SK-N-SH treated with all-trans-retinoic acid at 6 μM for 48 hours (cell line): ENCODE data around the gene NEK1.

Experiments
- BACH2 ChIP-seq: fragments of 250-450 bp; sonication (Bioruptor Pico); IDR thresholded peaks from 2 replicates; pipeline ENCODE4 v1.9.0; 2021; ENCODE audit warnings: mild to moderate bottlenecking, borderline replicate concordance
- CREB5 ChIP-seq: fragments of 250-450 bp; sonication (Bioruptor Pico); IDR thresholded peaks from 2 replicates; pipeline ENCODE4 v1.5.1; 2020; ENCODE audit warnings: low read depth, mild to moderate bottlenecking, moderate library complexity
- ESRRG ChIP-seq: fragments of 250-450 bp; sonication (Bioruptor Pico); IDR thresholded peaks from 2 replicates; pipeline ENCODE4 v1.6.1; 2021; ENCODE audit warnings: mild to moderate bottlenecking
- GLIS3 ChIP-seq: fragments of 250-450 bp; sonication (Bioruptor Pico); IDR thresholded peaks from 2 replicates; pipeline ENCODE4 v1.5.0; 2020; ENCODE audit warnings: mild to moderate bottlenecking, moderate library complexity
- ISL1 ChIP-seq: fragments of 250-450 bp; sonication (Bioruptor Pico); IDR thresholded peaks from 2 replicates; pipeline ENCODE4 v2.1.2; 2022; ENCODE audit warnings: mild to moderate bottlenecking, moderate library complexity
- ZC3H10 ChIP-seq: fragments of 250-450 bp; sonication (Bioruptor Pico); IDR thresholded peaks from 2 replicates; pipeline ENCODE4 v1.5.1; 2021; ENCODE audit warnings: mild to moderate bottlenecking, moderate library complexity
- ZFP3 ChIP-seq: fragments of 250-450 bp; sonication (Bioruptor Pico); IDR thresholded peaks from 2 replicates; pipeline ENCODE4 v1.5.0; 2020; ENCODE audit warnings: mild to moderate bottlenecking, moderate library complexity
- TF ChIP-seq, protein P1 (sequence below): fragments of 250-450 bp; sonication (Bioruptor Pico); IDR thresholded peaks from 2 replicates; pipeline ENCODE4 v1.8.0; 2020; ENCODE audit warnings: mild to moderate bottlenecking, moderate library complexity, borderline replicate concordance
- TF ChIP-seq, protein P2 (sequence below): fragments of 250-450 bp; sonication (Bioruptor Pico); IDR thresholded peaks from 2 replicates; pipeline ENCODE4 v1.5.1; 2021; ENCODE audit warnings: mild to moderate bottlenecking, moderate library complexity

DNA sequence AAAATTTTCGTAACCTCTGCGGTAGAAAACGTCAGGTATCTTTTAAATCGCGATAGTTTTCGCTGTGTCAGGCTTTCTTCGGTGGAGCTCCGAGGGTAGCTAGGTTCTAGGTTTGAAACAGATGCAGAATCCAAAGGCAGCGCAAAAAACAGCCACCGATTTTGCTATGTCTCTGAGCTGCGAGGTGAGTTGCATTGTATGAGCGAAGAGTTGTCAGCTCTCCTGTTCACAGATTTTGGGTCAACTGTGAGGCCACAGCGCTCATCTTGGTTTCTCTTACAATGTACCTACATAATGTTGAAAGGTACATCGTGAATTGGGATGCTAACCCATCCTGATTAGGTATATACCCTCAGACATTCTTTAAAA is 8.5 kb upstream of the NEK1 start:
- TF ChIP-seq BACH2 (CRISPR knock-in tag) = no peak
- no peak for TF ChIP-seq ISL1 (CRISPR knock-in tag)
- no peak for TF ChIP-seq CREB5 (CRISPR knock-in tag)
- TF ChIP-seq, protein P1, sequence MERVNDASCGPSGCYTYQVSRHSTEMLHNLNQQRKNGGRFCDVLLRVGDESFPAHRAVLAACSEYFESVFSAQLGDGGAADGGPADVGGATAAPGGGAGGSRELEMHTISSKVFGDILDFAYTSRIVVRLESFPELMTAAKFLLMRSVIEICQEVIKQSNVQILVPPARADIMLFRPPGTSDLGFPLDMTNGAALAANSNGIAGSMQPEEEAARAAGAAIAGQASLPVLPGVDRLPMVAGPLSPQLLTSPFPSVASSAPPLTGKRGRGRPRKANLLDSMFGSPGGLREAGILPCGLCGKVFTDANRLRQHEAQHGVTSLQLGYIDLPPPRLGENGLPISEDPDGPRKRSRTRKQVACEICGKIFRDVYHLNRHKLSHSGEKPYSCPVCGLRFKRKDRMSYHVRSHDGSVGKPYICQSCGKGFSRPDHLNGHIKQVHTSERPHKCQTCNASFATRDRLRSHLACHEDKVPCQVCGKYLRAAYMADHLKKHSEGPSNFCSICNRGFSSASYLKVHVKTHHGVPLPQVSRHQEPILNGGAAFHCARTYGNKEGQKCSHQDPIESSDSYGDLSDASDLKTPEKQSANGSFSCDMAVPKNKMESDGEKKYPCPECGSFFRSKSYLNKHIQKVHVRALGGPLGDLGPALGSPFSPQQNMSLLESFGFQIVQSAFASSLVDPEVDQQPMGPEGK (CRISPR knock-in tag) = no peak
- no peak for TF ChIP-seq ZFP3
- no peak for TF ChIP-seq ESRRG (CRISPR knock-in tag)
- no peak for TF ChIP-seq ZC3H10 (CRISPR knock-in tag)
- TF ChIP-seq, protein P2, sequence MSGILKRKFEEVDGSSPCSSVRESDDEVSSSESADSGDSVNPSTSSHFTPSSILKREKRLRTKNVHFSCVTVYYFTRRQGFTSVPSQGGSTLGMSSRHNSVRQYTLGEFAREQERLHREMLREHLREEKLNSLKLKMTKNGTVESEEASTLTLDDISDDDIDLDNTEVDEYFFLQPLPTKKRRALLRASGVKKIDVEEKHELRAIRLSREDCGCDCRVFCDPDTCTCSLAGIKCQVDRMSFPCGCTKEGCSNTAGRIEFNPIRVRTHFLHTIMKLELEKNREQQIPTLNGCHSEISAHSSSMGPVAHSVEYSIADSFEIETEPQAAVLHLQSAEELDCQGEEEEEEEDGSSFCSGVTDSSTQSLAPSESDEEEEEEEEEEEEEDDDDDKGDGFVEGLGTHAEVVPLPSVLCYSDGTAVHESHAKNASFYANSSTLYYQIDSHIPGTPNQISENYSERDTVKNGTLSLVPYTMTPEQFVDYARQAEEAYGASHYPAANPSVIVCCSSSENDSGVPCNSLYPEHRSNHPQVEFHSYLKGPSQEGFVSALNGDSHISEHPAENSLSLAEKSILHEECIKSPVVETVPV (CRISPR knock-in tag) = no peak
- no peak for TF ChIP-seq GLIS3 (CRISPR knock-in tag)
